ENCODE measurements around the gene CYP4F22.
A peak's percentile ranks its signal among the peaks of the same experiment; 100 is the strongest.
"Not testable (repeated sequence)": the region's sequence is repeated elsewhere in the genome, so short reads cannot be mapped to it uniquely, and the experiment has no call there.

The CYP4F22 gene

DNA sequence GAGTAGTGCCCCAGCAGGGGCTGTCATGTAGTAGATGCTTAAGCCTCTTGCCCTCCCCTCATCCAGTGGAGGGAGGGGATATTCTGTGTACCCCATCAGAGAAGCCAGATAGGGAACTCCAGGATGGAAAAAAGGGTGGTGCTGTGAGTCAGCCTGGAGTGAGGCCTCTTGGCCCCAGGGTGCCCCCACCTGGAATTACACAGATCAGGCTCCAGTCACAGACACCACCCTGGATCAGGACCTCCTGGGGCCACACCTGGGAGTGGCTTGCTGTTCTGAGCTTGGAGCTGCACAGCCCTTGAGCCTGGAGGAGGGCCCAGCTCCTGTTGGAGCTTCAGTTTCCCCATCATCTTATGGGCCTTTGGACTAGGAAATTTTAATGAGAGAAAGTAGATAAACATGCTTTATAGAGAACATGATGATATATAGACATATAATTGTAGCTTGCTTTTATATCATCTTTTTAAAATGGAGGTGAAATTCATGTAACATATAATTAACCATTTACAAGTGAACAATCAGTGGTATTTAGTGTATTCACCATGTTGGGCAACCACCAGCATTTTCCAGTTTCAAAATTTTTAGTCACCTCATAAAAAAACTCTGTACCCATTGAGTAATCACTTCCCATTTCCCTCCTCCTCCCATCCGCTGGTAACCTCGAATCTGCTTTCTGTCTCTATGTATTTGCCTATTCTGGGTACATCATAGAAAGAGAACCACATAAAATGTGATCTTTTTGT, 24.6 kb downstream of the CYP4F22 start:
- TF ChIP-seq PAX5 (IDR thresholded peaks at IDR 0.05; ENCODE audit: insufficient read depth, low read length, severe bottlenecking) (no peak), SPI1 (IDR thresholded peaks at IDR 0.05; ENCODE audit: low read depth, low read length) (no peak), POLR2A (IDR thresholded peaks at IDR 0.05; ENCODE audit: low read depth, low read length) (no peak), POU2F2 (IDR thresholded peaks at IDR 0.05; ENCODE audit: low read depth, low read length) (no peak), TAF1 (IDR thresholded peaks at IDR 0.05; ENCODE audit: low read depth, low read length) (no peak), POLR2AphosphoS5 (IDR thresholded peaks at IDR 0.05; ENCODE audit: low read depth, low read length) (no peak)
- no peak for DNase-seq (ENCODE audit: insufficient read length, low spot score)
- no peak for FAIRE-seq

DNA sequence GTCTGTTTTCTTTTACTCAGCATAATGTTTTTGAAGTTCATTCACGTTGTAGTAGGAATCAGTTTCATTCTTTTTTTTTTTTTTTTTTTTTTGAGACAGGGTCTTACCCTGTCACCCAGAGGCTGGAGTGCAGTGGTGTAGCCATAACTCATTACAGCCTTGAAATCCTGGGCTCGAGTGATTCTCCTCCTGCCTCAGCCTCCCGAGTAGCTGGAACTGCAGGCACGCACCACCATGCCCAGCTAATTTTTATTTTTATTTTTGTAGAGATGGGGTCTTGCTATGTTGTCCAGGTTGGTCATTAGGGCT, 25.2 kb downstream of the CYP4F22 start:
- not testable (repeated sequence) for FAIRE-seq; DNase-seq (ENCODE audit: insufficient read length, low spot score)

DNA sequence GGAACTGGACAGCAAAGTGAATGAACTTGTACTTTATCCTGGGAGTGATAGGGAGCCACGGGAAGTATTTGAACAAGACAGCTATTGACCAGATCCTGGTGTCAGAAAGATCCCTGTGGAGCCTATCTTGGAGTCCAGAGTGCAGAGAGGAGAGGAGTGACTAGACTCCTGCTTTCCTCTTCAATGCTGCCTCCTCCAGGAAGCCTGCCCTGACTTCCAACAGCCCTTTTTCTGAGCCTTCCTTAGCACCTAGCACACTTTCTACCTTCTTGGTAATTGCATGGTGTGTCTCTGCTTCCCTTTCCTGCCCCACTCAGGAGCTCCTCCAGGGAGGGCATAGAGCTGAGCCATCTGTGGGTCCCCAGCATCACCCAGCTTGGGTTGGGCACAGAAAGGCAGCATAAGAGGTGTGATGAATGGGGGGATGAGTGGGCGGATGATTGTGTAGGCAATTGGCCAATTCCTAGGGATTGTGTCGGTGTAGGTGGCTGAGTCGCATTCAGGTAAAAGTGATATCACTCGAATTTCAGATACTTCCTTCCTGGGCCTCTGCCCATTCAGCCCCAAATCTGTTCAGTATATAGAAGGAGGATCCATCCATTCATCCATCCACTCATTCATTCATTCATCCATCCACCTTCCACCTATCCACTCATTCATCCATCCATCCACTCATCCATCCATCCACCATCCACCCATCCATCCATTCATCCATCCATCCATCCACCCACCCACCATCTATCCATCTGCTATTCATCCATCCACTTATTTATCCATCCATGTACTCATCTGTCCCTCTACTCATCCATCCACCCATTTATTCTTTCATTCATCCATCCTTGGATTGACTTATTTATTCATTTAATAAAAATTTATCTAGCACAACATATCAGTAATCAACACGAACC, 26.9 kb downstream of the CYP4F22 start:
- no peak for TF ChIP-seq SPI1 (IDR thresholded peaks at IDR 0.05; ENCODE audit: low read depth, low read length)
- no peak for TF ChIP-seq PAX5 (IDR thresholded peaks at IDR 0.05; ENCODE audit: insufficient read depth, low read length, severe bottlenecking)
- TF ChIP-seq POU2F2 (IDR thresholded peaks at IDR 0.05; ENCODE audit: low read depth, low read length): no peak
- TF ChIP-seq POLR2AphosphoS5 (IDR thresholded peaks at IDR 0.05; ENCODE audit: low read depth, low read length): no peak
- TF ChIP-seq TAF1 (IDR thresholded peaks at IDR 0.05; ENCODE audit: low read depth, low read length): no peak
- no peak for TF ChIP-seq POLR2A (IDR thresholded peaks at IDR 0.05; ENCODE audit: low read depth, low read length)

DNA sequence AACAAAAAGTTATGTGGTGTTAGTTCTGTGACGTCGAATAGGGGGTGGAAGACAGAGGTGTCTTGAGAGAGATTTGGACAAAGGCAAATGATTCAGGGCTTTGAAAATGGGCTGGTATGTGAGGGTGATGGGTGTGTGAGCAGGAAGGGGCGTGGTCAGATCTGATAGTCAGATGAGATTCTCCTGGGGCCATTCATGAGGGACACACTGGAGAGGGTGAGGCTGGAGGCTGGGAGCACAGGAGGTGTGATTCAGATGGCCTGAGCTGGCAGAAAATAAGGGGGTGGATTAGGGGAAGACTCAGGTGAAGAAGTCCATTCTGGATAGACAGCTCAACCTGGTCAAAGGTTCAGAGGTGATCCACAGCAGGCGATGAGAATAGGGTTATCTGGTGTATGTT, 28.0 kb downstream of the CYP4F22 start:
- TF ChIP-seq SPI1 (IDR thresholded peaks at IDR 0.05; ENCODE audit: low read depth, low read length) (no peak), POLR2AphosphoS5 (IDR thresholded peaks at IDR 0.05; ENCODE audit: low read depth, low read length) (no peak), POU2F2 (IDR thresholded peaks at IDR 0.05; ENCODE audit: low read depth, low read length) (no peak), POLR2A (IDR thresholded peaks at IDR 0.05; ENCODE audit: low read depth, low read length) (no peak), TAF1 (IDR thresholded peaks at IDR 0.05; ENCODE audit: low read depth, low read length) (no peak), PAX5 (IDR thresholded peaks at IDR 0.05; ENCODE audit: insufficient read depth, low read length, severe bottlenecking) (no peak)
- no peak for DNase-seq (ENCODE audit: insufficient read length, low spot score)
- no peak for FAIRE-seq

More for the DNA sequence above, 26.9 kb downstream of the CYP4F22 start:
- FAIRE-seq: no peak
- no peak for DNase-seq (ENCODE audit: insufficient read length, low spot score)

DNA sequence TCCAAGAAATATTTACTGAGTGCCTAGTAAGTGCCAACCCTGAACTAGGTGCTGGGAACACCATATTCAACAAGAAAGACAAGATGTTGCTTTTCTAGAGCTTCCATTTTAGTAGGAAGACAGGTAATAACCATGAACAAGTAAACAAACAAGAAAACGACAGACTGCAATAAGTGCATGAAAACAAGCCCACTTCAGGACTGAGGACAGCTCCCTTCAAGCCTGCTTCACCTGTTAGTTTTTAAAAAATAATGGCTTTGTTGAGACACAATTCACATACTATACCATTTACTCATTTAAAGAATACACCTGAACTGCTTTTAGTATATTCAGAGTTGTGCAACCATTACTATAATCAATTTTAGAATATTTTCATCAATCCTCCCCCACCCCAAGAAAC, 30.4 kb downstream of the CYP4F22 start:
- no peak for FAIRE-seq
- DNase-seq (ENCODE audit: insufficient read length, low spot score): no peak
- no peak for TF ChIP-seq PAX5 (IDR thresholded peaks at IDR 0.05; ENCODE audit: insufficient read depth, low read length, severe bottlenecking)
- no peak for TF ChIP-seq TAF1 (IDR thresholded peaks at IDR 0.05; ENCODE audit: low read depth, low read length)
- no peak for TF ChIP-seq SPI1 (IDR thresholded peaks at IDR 0.05; ENCODE audit: low read depth, low read length)
- TF ChIP-seq POLR2A (IDR thresholded peaks at IDR 0.05; ENCODE audit: low read depth, low read length): no peak
- no peak for TF ChIP-seq POU2F2 (IDR thresholded peaks at IDR 0.05; ENCODE audit: low read depth, low read length)

DNA sequence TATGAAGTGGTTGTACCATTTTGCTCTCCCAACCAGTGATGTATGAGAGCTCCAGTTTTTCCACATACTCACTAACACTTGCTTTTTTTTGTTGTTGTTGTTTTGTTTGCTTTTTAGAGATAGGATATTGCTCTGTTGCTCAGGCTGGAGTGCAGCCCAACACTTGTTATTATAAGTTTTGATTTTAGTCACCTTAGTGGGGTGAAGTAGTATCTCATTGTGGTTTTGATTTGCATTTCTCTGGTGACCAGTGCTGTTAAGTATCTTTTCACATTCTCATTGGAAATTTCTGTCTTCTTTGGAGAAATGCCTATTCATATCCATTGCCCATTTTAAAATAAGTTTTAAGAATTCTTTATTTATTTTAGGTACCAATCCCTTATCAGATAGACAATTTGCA, 31.3 kb downstream of the CYP4F22 start:
- FAIRE-seq: no peak
- TF ChIP-seq POLR2AphosphoS5 (IDR thresholded peaks at IDR 0.05; ENCODE audit: low read depth, low read length): no peak
- 0 out of 2 replicates have a peak, but pooled peaks have one; percentile 6 for TF ChIP-seq SPI1 (IDR thresholded peaks at IDR 0.05; ENCODE audit: low read depth, low read length)
- no peak for TF ChIP-seq TAF1 (IDR thresholded peaks at IDR 0.05; ENCODE audit: low read depth, low read length)
- TF ChIP-seq POU2F2 (IDR thresholded peaks at IDR 0.05; ENCODE audit: low read depth, low read length): no peak
- TF ChIP-seq PAX5 (IDR thresholded peaks at IDR 0.05; ENCODE audit: insufficient read depth, low read length, severe bottlenecking): no peak
- no peak for TF ChIP-seq POLR2A (IDR thresholded peaks at IDR 0.05; ENCODE audit: low read depth, low read length)
- no peak for DNase-seq (ENCODE audit: insufficient read length, low spot score)

DNA sequence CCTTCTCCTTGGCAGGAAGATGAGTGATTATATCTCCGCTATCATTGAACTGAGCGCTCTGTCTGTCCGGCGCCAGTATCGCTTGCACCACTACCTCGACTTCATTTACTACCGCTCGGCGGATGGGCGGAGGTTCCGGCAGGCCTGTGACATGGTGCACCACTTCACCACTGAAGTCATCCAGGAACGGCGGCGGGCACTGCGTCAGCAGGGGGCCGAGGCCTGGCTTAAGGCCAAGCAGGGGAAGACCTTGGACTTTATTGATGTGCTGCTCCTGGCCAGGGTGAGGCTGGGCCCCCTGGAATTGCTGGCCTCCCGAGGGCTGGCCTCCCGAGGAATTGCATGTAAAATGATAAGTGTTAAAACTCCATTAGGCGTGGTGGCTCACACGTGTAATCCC, 32.1 kb downstream of the CYP4F22 start:
- FAIRE-seq (no peak), DNase-seq (ENCODE audit: insufficient read length, low spot score) (no peak)
- TF ChIP-seq POLR2AphosphoS5 (IDR thresholded peaks at IDR 0.05; ENCODE audit: low read depth, low read length): no peak

DNA sequence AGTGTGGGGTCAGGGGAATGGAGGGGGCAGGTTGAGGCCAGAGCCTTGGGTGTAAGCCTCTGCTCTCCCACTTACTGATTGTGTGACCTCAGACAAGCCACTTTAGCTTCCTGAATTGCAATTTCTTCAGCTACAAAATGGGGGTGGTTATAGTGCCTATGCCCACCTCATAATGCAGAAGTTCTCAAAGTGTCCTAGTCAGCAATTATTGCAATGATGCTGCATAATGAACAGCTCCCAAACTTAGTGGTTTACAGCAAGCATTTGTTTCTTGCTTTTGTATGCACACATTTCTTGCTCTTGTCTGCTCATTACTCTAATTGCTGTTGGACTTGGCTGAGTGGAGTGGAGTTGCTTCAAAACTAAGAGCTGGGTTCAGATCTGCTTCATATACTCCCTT, 36.0 kb downstream of the CYP4F22 start:
- FAIRE-seq (no peak), DNase-seq (ENCODE audit: insufficient read length, low spot score) (no peak)
- TF ChIP-seq PAX5 (IDR thresholded peaks at IDR 0.05; ENCODE audit: insufficient read depth, low read length, severe bottlenecking) (no peak), POU2F2 (IDR thresholded peaks at IDR 0.05; ENCODE audit: low read depth, low read length) (no peak), POLR2AphosphoS5 (IDR thresholded peaks at IDR 0.05; ENCODE audit: low read depth, low read length) (no peak), SPI1 (IDR thresholded peaks at IDR 0.05; ENCODE audit: low read depth, low read length) (no peak), POLR2A (IDR thresholded peaks at IDR 0.05; ENCODE audit: low read depth, low read length) (no peak), TAF1 (IDR thresholded peaks at IDR 0.05; ENCODE audit: low read depth, low read length) (no peak)

DNA sequence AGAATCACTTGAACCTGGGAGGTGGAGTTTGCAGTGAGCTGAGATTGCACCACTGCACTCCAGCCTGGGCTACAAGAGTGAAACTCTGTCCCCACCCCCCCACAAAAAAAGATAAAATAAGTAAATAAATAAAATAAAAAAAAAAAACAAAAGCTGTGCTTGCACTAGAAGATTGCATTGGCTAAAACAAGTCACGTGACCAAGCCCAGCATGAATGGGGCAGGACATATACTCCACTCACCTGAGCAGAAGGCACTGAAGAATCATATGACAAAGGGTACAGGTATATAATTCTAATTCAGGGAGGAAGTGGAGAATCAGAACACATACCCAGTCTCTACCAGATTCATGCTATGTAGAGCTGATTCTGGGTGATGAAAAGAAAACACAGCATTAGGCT, 36.6 kb downstream of the CYP4F22 start:
- FAIRE-seq: no peak
- no peak for DNase-seq (ENCODE audit: insufficient read length, low spot score)
- TF ChIP-seq SPI1 (IDR thresholded peaks at IDR 0.05; ENCODE audit: low read depth, low read length) (no peak), TAF1 (IDR thresholded peaks at IDR 0.05; ENCODE audit: low read depth, low read length) (no peak), POLR2AphosphoS5 (IDR thresholded peaks at IDR 0.05; ENCODE audit: low read depth, low read length) (no peak), POLR2A (IDR thresholded peaks at IDR 0.05; ENCODE audit: low read depth, low read length) (no peak), POU2F2 (IDR thresholded peaks at IDR 0.05; ENCODE audit: low read depth, low read length) (no peak), PAX5 (IDR thresholded peaks at IDR 0.05; ENCODE audit: insufficient read depth, low read length, severe bottlenecking) (no peak)

DNA sequence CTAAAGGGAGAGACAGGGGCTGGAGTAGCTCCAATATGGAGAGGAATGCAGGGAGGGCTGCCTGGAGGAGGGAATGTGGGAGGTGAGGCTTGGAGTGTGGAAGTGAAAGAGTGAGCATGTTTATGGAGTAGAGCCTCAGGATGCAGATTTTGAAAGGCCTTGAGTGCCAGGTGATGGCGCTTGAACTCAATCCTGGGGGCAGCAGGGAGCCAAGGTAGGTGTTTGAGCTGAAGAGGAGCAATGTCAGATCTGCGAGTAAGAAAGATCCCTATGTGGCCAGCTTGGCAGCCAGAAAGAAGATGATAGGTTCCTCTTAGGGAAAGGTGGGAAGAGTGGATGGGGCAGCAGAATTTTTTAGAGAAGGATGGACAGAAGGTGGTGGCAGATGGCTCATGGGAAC, 40.3 kb downstream of the CYP4F22 start:
- FAIRE-seq (no peak), DNase-seq (ENCODE audit: insufficient read length, low spot score) (no peak)
- TF ChIP-seq SPI1 (IDR thresholded peaks at IDR 0.05; ENCODE audit: low read depth, low read length) (no peak), POU2F2 (IDR thresholded peaks at IDR 0.05; ENCODE audit: low read depth, low read length) (no peak), PAX5 (IDR thresholded peaks at IDR 0.05; ENCODE audit: insufficient read depth, low read length, severe bottlenecking) (no peak), TAF1 (IDR thresholded peaks at IDR 0.05; ENCODE audit: low read depth, low read length) (no peak), POLR2AphosphoS5 (IDR thresholded peaks at IDR 0.05; ENCODE audit: low read depth, low read length) (no peak), POLR2A (IDR thresholded peaks at IDR 0.05; ENCODE audit: low read depth, low read length) (no peak)
